ENCODE measurements around the gene ZC3HAV1.

ZC3HAV1 gene

GRCh38 chr7:139011373-139011772, 98.1 kb downstream of the ZC3HAV1 start:
- no peak for TF ChIP-seq CTCF (IDR thresholded peaks at IDR 0.05; ENCODE audit: low read depth, low read length)
- TF ChIP-seq EZH2phosphoT487 (IDR thresholded peaks at IDR 0.05; ENCODE audit: low read depth), result no peak

GRCh38 chr7:139004321-139005090, 105.0 kb downstream of the ZC3HAV1 start:
- H3K4me2 ChIP-seq (ENCODE audit: low read length), result no peak overlapping the region

More at GRCh38 chr7:139011373-139011772, 98.1 kb downstream of the ZC3HAV1 start:
- no peak overlapping the region for H3K9ac ChIP-seq (ENCODE audit: low read length)
- H3K9me3 ChIP-seq (ENCODE audit: insufficient read depth, low read length), result no peaks in the 10 kb centered on the region
- H3K27ac ChIP-seq (ENCODE audit: low read length), result no peak overlapping the region
- no peaks in the 10 kb centered on the region for H4K20me1 ChIP-seq (ENCODE audit: insufficient read depth, low read length)
- no peaks in the 10 kb centered on the region for H3K27me3 ChIP-seq (ENCODE audit: low read depth, low read length)
- H3K4me1 ChIP-seq (ENCODE audit: low read length), result no peaks in the 10 kb centered on the region
- no peaks in the 10 kb centered on the region for H3K36me3 ChIP-seq (replicated peaks; ENCODE audit: low read depth, low read length)
- H3K4me3 ChIP-seq (ENCODE audit: low read length), result no peak overlapping the region
- no peaks in the 10 kb centered on the region for H3K79me2 ChIP-seq (ENCODE audit: low read length)
- no peak overlapping the region for H2AFZ ChIP-seq (ENCODE audit: low read depth, low read length)
- H3K4me2 ChIP-seq (ENCODE audit: low read length), result no peak overlapping the region

GRCh38 chr7:138999414-138999813, 110.1 kb downstream of the ZC3HAV1 start:
- Histone ChIP-seq H2AFZ (ENCODE audit: low read depth, low read length) (no peak overlapping the region), H3K9ac (ENCODE audit: low read length) (no peak overlapping the region), H3K4me3 (ENCODE audit: low read length) (no peak overlapping the region), H3K27me3 (ENCODE audit: low read depth, low read length) (no peaks in the 10 kb centered on the region), H3K27ac (ENCODE audit: low read length) (no peak overlapping the region), H3K4me1 (ENCODE audit: low read length) (no peaks in the 10 kb centered on the region), H3K36me3 (replicated peaks; ENCODE audit: low read depth, low read length) (no peaks in the 10 kb centered on the region), H3K79me2 (ENCODE audit: low read length) (no peaks in the 10 kb centered on the region), H3K9me3 (ENCODE audit: insufficient read depth, low read length) (0 out of 2 replicates have a peak, but pooled peaks cover 5% of the 10 kb centered on the region), H4K20me1 (ENCODE audit: insufficient read depth, low read length) (no peaks in the 10 kb centered on the region), H3K4me2 (ENCODE audit: low read length) (no peak overlapping the region)
- TF ChIP-seq EZH2phosphoT487 (IDR thresholded peaks at IDR 0.05; ENCODE audit: low read depth) (no peak), CTCF (IDR thresholded peaks at IDR 0.05; ENCODE audit: low read depth, low read length) (no peak)

More at GRCh38 chr7:139004321-139005090, 105.0 kb downstream of the ZC3HAV1 start:
- Histone ChIP-seq H3K27me3 (ENCODE audit: low read depth, low read length) (no peaks in the 10 kb centered on the region), H3K9ac (ENCODE audit: low read length) (no peak overlapping the region), H3K4me1 (ENCODE audit: low read length) (no peaks in the 10 kb centered on the region), H3K27ac (ENCODE audit: low read length) (no peak overlapping the region), H3K9me3 (ENCODE audit: insufficient read depth, low read length) (0 out of 2 replicates have a peak, but pooled peaks cover 5% of the 10 kb centered on the region), H2AFZ (ENCODE audit: low read depth, low read length) (no peak overlapping the region), H3K79me2 (ENCODE audit: low read length) (no peaks in the 10 kb centered on the region), H3K4me3 (ENCODE audit: low read length) (no peak overlapping the region), H4K20me1 (ENCODE audit: insufficient read depth, low read length) (no peaks in the 10 kb centered on the region), H3K36me3 (replicated peaks; ENCODE audit: low read depth, low read length) (no peaks in the 10 kb centered on the region)
- no peak for TF ChIP-seq EZH2phosphoT487 (IDR thresholded peaks at IDR 0.05; ENCODE audit: low read depth)
- TF ChIP-seq CTCF (IDR thresholded peaks at IDR 0.05; ENCODE audit: low read depth, low read length), result no peak

All from OCI-LY3 (cell line).